WTC11 (cell line): ENCODE data around the gene MYO1H. TPM values are rescaled to one million over a fixed set of nuclear protein-coding genes. Genes with fewer than 3 reads are reported as not detected.

ENCODE experiments used
- ATAC-seq: fragments of 200-7000 bp; cut with Tn5 transposase; 2 replicates; pipeline ENCODE4 v1.10.0; 2021; ENCODE audit warnings: mild to moderate bottlenecking, moderate library complexity
- CTCF ChIA-PET: fragments of 300-600 bp; sonication (Branson Sonifier 250); formaldehyde crosslinking; loops from one replicate; lab custom pipeline; 2021; ENCODE audit warnings: antibody characterized with exemption; lab: Charles Lee
- POLR2A ChIA-PET: fragments of 350-600 bp; sonication (Branson Sonifier 250); formaldehyde crosslinking; loops from one replicate; lab custom pipeline; 2021; ENCODE audit warnings: antibody characterized with exemption; lab: Charles Lee
- DNase-seq: peaks from one replicate; pipeline ENCODE4 v3.0.0; 2021; ENCODE audit warnings: low spot score
- H3K27ac Mint-ChIP-seq: 2 replicates; pipeline ENCODE4 v1.8.0; 2021; ENCODE audit warnings: mixed read lengths
- H3K27me3 Mint-ChIP-seq: 2 replicates; pipeline ENCODE4 v1.8.0; 2021; ENCODE audit warnings: low read depth, mild to moderate bottlenecking, moderate library complexity, mixed read lengths
- H3K36me3 Mint-ChIP-seq: 2 replicates; pipeline ENCODE4 v1.8.0; 2021; ENCODE audit warnings: mixed read lengths
- H3K4me1 Mint-ChIP-seq: 2 replicates; pipeline ENCODE4 v1.8.0; 2022; ENCODE audit warnings: mixed read lengths
- H3K4me3 Mint-ChIP-seq: 2 replicates; pipeline ENCODE4 v1.8.0; 2021; ENCODE audit warnings: mild to moderate bottlenecking, moderate library complexity, mixed read lengths
- H3K9me3 Mint-ChIP-seq: 2 replicates; pipeline ENCODE4 v1.8.0; 2021; ENCODE audit warnings: mixed read lengths
- ATF3 ChIP-seq: sonication (generic); formaldehyde crosslinking; conservative IDR thresholded peaks from 2 replicates; pipeline ENCODE4 v1.8.1; 2022; ENCODE audit warnings: mild to moderate bottlenecking, missing genetic modification reagents
- CTCF ChIP-seq: fragments of 200-600 bp; IDR thresholded peaks from 2 replicates; pipeline ENCODE4 v1.8.0; 2022; ENCODE audit warnings: antibody characterized with exemption
- E2F1 ChIP-seq: sonication (generic); formaldehyde crosslinking; IDR thresholded peaks from 2 replicates; pipeline ENCODE4 v1.8.0; 2022; ENCODE audit warnings: mild to moderate bottlenecking, missing genetic modification reagents
- E2F5 ChIP-seq: sonication (generic); formaldehyde crosslinking; IDR thresholded peaks from 2 replicates; pipeline ENCODE4 v1.8.1; 2022; ENCODE audit warnings: mild to moderate bottlenecking, moderate library complexity, missing genetic modification reagents
- GTF2I ChIP-seq: fragments of 250-450 bp; sonication (Bioruptor Pico); conservative IDR thresholded peaks from 2 replicates; pipeline ENCODE4 v1.4.0; 2021; ENCODE audit warnings: mild to moderate bottlenecking
- KAT7 ChIP-seq: sonication (generic); formaldehyde crosslinking; IDR thresholded peaks from 2 replicates; pipeline ENCODE4 v1.8.1; 2023; ENCODE audit warnings: missing genetic modification reagents, mild to moderate bottlenecking, borderline replicate concordance
- PRDM15 ChIP-seq: sonication (generic); formaldehyde crosslinking; IDR thresholded peaks from 2 replicates; pipeline ENCODE4 v1.8.0; 2022; ENCODE audit warnings: missing genetic modification reagents
- STAT6 ChIP-seq: sonication (generic); formaldehyde crosslinking; conservative IDR thresholded peaks from 2 replicates; pipeline ENCODE4 v1.8.1; 2023; ENCODE audit warnings: mild to moderate bottlenecking, low read depth, missing genetic modification reagents, moderate library complexity
- USF1 ChIP-seq: sonication (generic); formaldehyde crosslinking; IDR thresholded peaks from 2 replicates; pipeline ENCODE4 v1.8.0; 2022; ENCODE audit warnings: mild to moderate bottlenecking, missing genetic modification reagents
- ZMAT4 ChIP-seq: fragments of 250-450 bp; sonication (Bioruptor Pico); IDR thresholded peaks from 2 replicates; pipeline ENCODE4 v1.9.0; 2021; ENCODE audit warnings: mild to moderate bottlenecking
- ZNF138 ChIP-seq: sonication (generic); formaldehyde crosslinking; conservative IDR thresholded peaks from 2 replicates; pipeline ENCODE4 v1.8.1; 2022; ENCODE audit warnings: mild to moderate bottlenecking, moderate library complexity, missing genetic modification reagents
- ZNF263 ChIP-seq: sonication (generic); formaldehyde crosslinking; IDR thresholded peaks from 2 replicates; pipeline ENCODE4 v1.8.1; 2022; ENCODE audit warnings: low read depth, mild to moderate bottlenecking, moderate library complexity, missing genetic modification reagents
- ZNF671 ChIP-seq: fragments of 250-450 bp; sonication (Bioruptor Pico); IDR thresholded peaks from 2 replicates; pipeline ENCODE4 v1.8.0; 2021; ENCODE audit warnings: mild to moderate bottlenecking
- total RNA-seq: library from RNA; stranded (reverse); gene quantifications from 3 replicates; pipeline ENCODE4 v1.2.3, GENCODE V29; 2021

MYO1H gene
- total RNA-seq, 1 experiment from 2014 or later: 0.44 TPM

GRCh38 chr12:109383240-109383639, 35.5 kb downstream of the MYO1H start (continued):
- TF ChIP-seq ZMAT4 (CRISPR knock-in tag) (no peak), ATF3 (CRISPR knock-in tag) (no peak), ZNF671 (CRISPR knock-in tag) (no peak), ZNF263 (CRISPR knock-in tag) (no peak), KAT7 (no peak), E2F5 (CRISPR knock-in tag) (no peak), GTF2I (CRISPR knock-in tag) (no peak), PRDM15 (CRISPR knock-in tag) (no peak), ZNF138 (CRISPR knock-in tag) (no peak)

- Mint-ChIP-seq H3K9me3 (peaks cover 29% of the 10 kb centered on the region), H3K4me3 (no peak overlapping the region), H3K36me3 (no peaks in the 10 kb centered on the region), H3K4me1 (no peaks in the 10 kb centered on the region), H3K27ac (no peak overlapping the region), H3K27me3 (peaks cover 9% of the 10 kb centered on the region)
- POLR2A ChIA-PET: no interaction called here
- DNase-seq: no peak
- TF ChIP-seq STAT6 (CRISPR knock-in tag) (no peak), CTCF (peak; percentile 17; the same call in 1 of the 2 replicates)
- no peak for ATAC-seq
- CTCF ChIA-PET: interaction anchor here (0.6 to 1.8 kb wide), 30 partner anchors 8 to 829 kb away, joined by 3 to 55 read pairs (median 5); partner anchors contain the start of genes KCTD10 and UBE3B
Measured at GRCh38 chr12:109385339-109386058, 37.8 kb downstream of the MYO1H start.

- ATAC-seq: no peak
- TF ChIP-seq USF1 (CRISPR knock-in tag): no peak
- TF ChIP-seq E2F1 (CRISPR knock-in tag): no peak
- DNase-seq: no peak
- ChIA-PET POLR2A (no interaction called here), CTCF (interaction anchor here (0.7 to 1.8 kb wide), 23 partner anchors 9 to 317 kb away, joined by 3 to 55 read pairs (median 5); partner anchors contain the start of genes KCTD10 and UBE3B)
- Mint-ChIP-seq H3K4me1 (no peaks in the 10 kb centered on the region), H3K4me3 (no peak overlapping the region), H3K27me3 (peaks cover 9% of the 10 kb centered on the region), H3K36me3 (no peaks in the 10 kb centered on the region), H3K27ac (no peak overlapping the region), H3K9me3 (peaks cover 29% of the 10 kb centered on the region)
Measured at GRCh38 chr12:109386059-109386433, 38.3 kb downstream of the MYO1H start.
